ENCODE data around the gene TBC1D23.
"Not testable (repeated sequence)": the region's sequence is repeated elsewhere in the genome, so short reads cannot be mapped to it uniquely, and the experiment has no call there.

Gene TBC1D23

DNA sequence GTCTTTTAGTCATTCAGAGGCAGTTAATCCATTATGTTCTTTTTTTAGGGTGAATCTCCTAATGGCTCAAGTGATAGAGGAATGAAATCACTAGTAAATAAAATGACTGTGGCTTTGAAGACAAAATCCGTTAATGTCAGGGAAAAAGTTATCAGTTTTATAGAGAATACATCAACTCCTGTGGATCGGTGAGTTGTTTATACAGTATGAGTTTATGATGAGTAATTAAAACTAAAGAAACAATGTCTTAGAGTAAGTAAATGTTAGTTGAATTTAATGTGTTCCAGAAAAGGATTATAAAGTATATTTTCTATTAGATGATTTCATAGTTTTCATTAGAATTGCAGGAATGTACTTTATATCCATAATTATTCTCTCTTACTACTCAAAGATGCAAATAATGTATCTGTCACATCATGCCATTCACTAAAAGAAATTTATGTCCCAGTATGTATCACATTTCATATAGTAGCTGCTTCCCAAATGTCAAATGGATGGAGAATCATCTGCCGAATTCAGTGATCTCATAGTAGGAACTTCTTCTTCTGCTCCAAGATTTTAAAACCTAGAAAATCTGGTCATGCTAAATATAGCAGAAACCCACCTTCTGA, 49.7 kb downstream of the TBC1D23 start:
- ATAC-seq: no peak

DNA sequence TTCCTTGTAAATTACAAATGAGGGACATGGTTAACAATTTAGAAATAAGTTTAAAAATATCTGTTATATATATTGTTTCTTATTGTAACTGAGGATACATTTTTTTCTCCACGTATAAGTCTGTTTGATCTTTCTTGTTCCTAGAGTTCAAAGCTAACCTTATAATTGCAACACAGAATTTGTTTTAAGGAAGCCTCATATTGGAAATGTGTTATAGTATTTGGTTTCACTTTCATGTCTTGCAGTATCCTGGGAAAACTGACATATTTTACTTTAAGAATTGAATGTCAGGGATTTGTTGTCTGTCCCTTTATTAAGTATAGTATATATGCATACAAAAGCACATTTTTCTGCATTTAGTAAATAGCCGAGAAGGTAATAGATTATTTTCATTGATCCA, 50.2 kb downstream of the TBC1D23 start:
- no peak for ATAC-seq

DNA sequence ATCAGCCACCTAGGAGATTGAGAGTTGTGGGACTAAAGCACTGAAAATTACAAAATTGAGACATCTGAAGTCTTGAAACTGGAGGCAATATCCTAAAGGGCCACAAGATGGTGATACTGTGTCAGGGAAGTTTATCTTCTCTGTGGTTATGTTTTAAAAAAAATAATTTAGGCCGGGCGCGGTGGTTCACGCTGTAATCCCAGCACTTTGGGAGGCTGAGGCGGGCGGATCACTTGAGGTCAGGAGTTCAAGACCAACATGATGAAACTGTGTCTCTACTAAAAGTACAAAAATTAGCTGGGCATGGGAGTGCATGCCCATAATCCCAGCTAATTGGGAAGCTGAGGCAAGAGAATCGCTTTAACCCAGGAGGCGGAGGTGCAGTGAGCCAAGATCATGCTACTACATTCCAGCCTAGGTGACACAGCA, 55.9 kb downstream of the TBC1D23 start:
- ATAC-seq: peak in 1 of 2 donors; percentile 65

DNA sequence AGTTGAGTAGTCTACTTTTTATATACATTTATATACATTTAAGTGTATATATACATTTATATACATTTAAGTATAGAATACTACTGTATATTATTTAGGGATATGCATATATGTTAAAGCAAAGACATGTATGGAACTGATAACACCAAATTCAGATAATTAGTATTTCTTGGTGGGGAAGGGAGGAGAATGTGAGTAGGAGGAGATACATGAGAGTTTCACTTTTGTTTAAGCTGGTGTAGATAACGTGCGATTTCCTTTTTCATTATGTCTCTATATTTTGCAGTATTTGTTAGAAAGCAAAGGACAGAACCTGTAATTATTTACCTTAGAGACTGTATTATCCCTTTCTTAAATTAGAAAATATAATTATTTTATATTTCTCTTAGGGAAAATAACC, 57.1 kb downstream of the TBC1D23 start:
- peak in 1 of 2 donors; percentile 41 for ATAC-seq

DNA sequence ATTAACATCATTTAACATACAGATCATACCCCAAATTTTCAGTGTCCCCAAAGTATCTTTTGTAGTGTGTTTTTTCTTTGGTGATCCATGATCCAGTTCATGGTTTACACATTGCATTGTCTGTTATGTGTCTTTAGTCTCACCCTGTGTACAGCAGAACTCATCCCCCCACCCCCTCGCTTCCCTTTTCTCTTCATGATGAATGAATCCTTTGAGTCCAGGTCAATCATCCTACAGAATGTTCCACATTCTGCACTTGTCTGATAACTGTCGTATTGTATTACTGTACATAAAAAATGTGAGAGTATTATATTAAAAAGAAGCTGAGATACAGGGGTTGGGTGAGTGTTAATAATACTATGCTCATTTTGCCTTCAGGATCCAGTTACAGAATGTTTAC, 59.2 kb downstream of the TBC1D23 start:
- no peak for ATAC-seq

DNA sequence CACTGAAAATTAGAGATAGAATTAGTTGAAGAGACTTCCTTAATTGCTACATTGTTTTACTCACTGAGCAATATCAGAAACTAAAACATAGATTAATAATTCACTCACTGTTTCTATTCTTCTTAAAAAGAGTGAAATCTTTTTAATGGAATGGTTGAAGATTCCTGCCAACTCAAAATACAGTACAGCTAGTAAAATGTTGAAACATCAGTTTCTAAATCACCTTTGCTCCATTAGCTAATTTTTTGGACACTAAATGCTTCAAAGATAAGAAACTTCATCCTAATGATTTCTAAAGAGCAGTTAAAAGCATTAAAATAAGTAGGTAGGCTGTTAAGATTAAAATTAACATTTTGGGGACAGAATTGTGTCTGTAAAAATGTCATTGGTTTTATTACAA, 63.3 kb downstream of the TBC1D23 start:
- ATAC-seq: no peak

DNA sequence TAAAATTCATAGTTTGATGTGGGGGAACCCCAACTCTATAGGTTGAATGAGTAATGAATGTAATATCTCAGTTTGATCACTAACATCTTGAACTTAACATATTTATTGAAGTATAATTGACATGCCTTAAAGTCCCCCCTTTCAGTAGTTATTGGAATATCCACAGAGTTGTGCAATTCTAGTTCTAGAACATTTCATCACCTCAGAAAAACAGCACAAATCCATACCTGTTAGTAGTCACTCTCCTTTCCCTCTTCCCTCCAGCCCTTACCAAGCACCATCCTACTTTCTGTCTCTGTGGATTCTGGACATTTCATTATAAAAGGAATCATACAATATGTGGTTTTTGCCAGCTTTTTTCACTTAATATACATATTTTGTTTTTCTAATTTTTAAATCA, 65.0 kb downstream of the TBC1D23 start:
- no peak for ATAC-seq

DNA sequence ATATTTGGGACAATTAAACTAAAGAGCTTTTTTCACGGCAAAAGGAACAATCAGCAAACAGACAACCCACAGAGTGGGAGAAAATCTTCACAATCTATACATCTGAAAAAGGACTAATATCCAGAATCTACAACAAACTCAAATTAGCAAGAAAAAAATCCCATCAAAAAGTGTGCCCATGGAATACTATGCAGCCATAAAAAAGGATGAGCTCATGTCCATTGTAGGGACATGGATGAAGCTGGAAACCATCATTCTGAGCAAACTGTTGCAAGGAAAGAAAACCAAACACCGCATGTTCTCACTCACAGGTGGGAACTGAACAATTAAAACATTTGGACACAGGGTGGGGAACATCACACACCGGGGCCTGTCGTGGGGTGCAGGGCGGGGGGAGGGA, 66.6 kb downstream of the TBC1D23 start:
- not testable (repeated sequence) for ATAC-seq

DNA sequence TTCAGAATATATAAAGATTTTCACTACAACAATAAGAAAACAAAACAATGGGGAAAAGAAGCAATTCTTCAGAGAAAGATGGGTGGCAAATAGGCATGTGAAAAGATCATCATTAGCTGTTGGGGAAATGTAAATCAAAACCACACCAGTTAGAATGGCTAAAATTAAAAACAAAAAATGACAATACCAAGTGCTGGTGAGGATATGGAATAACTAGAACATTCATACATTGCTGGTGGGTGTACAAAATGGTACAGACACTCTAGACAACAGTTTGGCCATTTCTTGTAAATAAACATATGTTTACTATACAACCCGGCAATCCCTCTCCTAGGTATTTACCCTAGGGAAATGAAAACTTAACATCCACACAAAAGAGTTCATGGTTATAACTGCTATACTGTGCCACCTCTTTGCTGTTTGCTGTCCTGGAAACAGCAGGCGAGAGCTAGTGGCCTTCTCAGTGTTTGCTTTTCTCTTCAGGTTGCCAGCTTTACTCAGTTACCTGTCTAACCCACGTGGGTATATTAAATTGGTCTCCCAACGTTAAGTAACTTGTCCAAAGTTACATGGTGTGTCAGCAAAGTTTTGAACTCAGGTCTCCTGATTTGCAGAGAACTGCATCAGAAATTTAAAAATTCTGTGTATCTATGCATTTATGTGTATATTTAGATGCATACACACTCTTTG, 69.2 kb downstream of the TBC1D23 start:
- no peak for ATAC-seq

DNA sequence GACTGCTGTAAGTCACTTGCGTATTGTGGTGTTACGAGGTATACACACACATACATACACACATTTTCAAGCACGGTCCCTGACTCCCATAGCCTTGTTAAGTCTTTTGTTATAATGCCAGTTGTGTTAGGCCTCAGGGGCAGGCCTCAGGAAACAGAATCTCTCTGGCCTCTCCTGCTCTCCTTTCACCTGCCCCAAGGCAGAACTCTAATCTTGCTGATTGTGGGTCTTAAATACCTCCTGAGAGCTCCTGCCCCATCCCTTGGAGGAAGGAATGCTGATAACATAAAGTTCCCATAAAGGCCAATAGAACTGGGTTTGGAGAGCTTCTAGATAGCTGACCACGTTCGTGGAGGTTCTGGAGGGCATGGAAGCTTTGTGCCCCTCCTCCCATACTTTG, 69.9 kb downstream of the TBC1D23 start:
- no peak for ATAC-seq

DNA sequence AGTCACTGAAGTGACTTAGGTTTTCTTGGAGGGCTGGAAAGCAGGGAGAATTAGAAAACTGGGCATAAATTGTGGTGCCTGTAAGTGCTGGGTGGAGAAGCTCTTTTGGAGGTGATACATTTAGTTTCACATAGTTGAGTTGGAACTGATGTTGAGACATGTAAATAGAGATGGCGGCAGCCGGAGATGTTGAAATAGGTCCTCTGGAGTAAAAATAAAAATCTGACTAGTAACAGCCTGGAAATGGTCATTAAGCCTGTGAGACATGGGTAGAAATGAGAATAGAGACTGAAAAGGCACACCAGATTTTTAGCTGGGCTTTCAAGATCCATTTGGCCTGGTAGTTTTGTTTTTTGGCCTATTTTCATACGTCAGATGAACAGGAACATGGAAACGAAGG, 70.9 kb downstream of the TBC1D23 start:
- no peak for ATAC-seq

DNA sequence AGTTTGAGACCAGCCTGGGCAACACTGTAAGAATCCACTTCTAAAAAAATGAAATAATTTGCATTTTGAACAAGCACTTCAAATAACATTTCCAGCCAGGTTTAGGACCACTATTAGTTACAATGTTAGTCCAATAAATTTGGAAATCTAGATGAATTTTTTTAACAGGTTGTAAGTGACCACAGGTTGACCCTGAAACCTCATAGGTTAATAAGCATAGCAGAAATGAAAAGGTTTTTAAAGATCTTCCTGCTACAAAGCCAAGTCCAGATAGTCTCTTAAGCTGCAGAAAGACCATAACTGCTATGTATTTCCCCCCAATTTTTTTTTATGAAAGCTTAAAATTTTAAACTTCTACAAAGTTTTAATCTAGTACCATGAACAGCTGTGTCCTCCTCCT, 72.3 kb downstream of the TBC1D23 start:
- no peak for ATAC-seq

DNA sequence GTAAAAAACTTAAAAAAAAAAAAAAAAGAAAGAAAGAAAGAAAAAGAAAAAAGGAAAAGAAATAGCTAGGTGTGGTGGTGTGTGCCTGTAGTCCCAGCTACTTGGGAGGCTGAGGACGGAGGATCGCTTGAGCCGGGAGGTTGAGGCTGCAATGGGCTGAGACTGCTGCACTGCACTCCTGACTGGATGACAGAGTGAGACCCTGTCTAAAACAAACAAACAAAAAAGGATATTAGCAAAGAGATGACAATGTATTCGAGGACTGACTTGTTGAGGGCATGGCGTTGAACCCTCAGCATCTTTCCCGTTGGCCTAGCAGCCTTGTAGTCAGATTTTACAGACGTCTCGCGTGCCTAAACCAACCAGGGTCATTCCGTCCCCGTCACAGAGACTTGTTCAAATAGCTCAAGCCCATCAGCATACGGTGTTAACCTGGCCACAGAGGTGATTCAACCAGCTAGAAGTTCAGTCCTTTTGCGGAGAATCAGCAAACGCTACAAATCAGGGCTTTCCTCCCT, 73.2 kb downstream of the TBC1D23 start:
- ATAC-seq: peak; percentile 10 to 19

DNA sequence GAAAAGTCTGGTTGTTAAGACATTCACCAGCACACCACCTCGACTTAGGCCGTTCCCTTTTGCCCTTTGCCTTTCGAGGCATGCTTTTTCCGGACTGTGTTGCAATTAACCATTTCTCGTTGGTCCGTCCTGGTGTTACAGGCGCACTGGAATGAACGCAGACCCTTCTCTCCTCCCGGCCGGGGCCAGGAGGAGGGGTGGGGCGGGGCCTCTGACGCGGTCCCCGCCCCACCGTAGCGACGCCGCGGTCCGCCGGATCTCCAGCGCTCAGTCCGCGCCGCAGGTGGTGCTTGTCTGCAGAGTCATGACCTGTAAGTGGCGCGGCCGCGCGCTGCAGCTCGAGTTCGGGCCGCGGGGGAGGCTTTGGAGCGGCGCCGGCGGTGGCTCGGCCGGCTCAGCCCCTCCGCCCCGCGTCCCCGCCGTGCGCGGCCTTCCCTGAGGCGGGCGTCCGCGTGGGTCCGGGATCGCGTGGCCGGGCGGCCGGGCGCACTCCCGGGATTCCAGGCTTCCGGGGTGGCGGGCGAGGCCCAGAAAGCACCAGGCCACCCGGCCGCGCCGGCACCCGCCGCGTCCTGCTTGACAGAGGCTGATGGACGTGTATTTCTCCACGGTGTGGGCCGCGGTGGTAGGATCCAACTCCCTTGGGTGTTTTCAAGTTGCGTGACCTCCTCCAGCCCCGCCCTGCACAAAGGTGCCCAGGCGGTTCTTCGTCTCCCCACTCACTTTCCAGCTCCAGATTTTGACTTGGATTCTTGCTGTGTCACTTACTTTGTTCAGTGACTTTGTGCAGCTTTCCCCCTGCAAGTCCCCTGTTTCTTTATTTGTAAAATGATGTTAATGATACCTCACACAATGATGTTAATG, 73.9 kb downstream of the TBC1D23 start, which contains the start of gene NIT2:
Gene NIT2, plus strand, starts transcription at position 270 of the 864 bp plus-strand sequence. Its CDS starts 35 bp downstream, at position 305.
- peak; percentile 97 to 98 for ATAC-seq

DNA sequence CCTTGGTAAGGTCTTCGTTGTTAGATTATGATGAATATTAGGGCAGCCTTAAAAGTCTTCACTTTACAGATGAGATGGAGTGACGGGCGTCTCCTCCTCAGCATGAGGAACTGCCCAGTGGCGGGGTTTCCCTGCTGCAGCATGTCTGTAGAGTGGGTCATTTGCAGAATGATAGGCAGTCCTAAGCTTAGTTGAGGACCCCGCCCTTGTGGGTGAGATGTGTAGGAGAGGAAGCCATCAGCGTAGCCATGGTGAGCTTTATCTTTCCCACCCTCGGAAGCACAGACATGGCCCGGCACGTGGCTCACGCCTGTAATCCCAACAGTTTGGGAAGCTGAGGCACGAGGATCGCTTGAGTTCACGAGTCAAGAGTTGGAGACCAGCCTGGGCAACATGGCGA, 74.6 kb downstream of the TBC1D23 start:
- ATAC-seq: peak; percentile 28 to 29

DNA sequence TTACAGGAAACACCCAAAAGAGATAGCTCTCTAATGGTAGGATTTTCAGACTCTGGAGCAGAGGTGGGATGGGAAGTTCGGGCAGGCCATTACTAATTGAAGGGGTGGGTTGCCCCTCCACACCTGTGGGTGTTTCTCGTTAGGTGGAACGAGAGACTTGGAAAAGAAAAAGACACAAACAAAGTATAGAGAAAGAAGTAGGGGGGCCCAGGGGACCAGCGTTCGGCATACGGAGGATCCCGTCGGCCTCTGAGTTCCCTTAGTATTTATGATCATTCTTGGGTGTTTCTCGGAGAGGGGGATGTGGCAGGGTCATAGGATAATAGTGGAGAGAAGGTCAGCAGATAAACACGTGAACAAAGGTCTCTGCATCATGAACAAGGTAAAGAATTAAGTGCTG, 75.4 kb downstream of the TBC1D23 start:
- not testable (repeated sequence) for ATAC-seq

DNA sequence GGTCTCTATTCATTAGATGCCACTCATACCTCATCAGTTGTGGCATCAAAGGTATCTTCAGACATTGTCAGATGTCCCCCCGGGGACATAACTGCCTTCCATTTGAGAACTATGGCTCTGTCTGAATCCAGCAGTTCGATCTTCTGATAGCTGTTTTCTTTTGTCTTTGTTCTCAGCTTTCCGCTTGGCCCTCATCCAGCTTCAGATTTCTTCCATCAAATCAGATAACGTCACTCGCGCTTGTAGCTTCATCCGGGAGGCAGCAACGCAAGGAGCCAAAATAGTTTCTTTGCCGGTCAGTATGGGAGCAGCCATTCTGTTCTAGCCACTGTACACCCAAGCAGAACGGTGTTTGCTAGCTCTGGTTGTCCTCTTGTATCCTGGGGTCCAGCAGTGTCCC, 78.1 kb downstream of the TBC1D23 start:
- no peak for ATAC-seq

DNA sequence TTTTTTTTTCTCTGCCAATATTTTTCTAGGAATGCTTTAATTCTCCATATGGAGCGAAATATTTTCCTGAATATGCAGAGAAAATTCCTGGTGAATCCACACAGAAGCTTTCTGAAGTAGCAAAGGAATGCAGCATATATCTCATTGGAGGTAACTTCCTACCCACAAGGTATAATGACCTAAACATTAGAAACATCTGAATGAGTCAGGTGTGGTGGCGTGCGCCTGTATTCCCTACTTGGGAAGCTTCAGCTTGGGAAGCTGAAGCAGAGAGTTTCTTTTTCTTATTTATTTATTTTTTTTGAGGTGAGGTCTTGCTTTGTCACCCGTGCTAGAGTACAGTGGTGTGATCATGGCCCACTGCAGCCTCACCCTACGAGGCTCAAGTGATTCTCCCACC, 79.0 kb downstream of the TBC1D23 start:
- ATAC-seq: no peak

DNA sequence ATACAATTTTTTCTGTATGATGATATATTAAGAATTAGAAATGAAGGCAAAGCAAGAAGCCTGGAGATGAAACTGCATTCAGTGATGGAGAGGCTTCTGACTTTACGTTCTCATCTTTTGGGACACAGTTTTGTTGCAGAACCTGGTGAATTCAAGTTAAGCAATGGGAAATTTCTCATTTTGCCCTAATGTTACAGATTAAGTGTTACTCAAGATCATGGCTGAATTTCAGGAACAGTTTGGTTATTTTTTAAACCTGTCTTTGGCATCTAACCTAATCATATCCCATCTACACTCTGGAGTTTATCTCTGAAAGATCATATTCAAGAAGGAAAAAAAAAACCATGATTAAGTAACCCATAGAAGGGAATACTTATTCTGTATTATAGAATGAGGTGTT, 79.7 kb downstream of the TBC1D23 start:
- no peak for ATAC-seq

DNA sequence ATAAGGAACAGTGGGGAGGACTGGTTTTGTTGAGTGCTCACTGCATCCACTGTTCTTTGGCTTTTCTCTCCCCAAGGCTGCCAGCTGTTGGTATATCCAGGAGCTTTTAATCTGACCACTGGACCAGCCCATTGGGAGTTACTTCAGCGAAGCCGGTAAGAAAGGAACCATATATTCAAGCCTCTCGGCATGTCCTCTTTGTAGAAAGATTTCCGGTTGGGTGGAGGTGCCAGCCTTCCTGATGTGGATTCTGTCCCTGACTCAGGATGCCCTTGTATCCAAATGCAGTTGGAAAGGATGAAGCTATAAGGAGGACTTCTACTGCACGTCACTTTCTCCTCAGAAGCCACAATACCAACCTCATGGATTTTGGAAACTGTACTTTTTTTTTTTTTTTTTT, 87.9 kb downstream of the TBC1D23 start:
- no peak for ATAC-seq

DNA sequence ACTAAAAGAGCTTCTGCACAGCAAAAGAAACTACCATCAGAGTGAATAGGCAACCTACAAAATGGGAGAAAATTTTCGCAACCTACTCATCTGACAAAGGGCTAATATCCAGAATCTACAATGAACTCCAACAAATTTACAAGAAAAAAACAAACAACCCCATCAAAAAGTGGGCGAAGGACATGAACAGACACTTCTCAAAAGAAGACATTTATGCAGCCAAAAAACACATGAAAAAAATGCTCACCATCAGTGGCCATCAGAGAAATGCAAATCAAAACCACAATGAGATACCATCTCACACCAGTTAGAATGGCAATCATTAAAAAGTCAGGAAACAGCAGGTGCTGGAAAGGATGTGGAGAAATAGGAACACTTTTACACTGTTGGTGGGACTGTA, 91.0 kb downstream of the TBC1D23 start:
- ATAC-seq: not testable (repeated sequence)

DNA sequence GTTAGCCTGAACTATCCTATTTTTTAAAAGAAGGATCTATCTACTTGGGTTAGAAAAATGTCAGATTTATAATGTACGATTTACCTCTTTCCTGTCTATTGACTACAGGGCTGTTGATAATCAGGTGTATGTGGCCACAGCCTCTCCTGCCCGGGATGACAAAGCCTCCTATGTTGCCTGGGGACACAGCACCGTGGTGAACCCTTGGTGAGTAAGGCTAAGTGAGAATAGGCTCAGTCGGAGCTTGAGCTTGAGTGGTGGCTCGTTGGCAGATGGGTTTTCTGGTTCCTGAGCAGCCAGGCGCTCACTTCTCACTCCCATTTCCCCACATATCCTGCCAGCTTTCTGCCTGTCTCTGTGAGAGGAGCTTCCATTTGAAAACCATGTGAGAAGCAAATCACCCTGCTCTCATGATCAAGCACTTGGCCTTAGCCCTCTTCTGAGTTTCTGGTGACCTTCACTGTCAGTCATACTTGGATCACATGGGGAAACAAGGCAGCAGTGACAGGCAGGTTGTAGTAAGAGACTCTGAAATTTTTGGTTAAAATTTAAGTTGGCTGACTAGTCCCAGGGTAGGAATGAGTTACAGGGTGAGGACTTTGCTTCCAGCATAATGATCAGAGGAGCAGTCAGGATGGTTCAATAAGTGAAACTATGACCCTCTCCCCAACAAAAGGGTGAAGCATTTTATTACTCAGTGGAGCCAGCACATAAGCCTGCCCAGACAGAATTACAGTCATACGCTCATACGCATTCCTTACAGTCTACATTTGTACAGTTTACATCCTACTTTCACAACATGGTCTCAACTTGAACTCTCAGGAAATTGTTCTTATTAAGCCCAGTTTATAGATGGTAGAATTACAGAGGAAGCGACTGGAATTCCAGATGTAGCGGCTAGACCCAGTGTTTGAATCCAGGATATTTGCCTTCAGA, 91.8 kb downstream of the TBC1D23 start:
- ATAC-seq: no peak
